Endodermal cell (in vitro differentiated cells): Measurements from ENCODE around the gene CASK. TPM values are rescaled to one million over a fixed set of nuclear protein-coding genes. Genes with fewer than 3 reads are reported as not detected.

Source experiments
- DNase-seq: peaks from one replicate; pipeline ENCODE4 v3.0.0-alpha.2; 2017
- H3K27ac ChIP-seq: 2 replicates; pipeline ENCODE4 v1.5.1; 2013; ENCODE audit warnings: mild to moderate bottlenecking, low read depth, low read length, moderate library complexity
- H3K27me3 ChIP-seq: 2 replicates; pipeline ENCODE4 v1.6.1; 2013; ENCODE audit warnings: mild to moderate bottlenecking, low read length, moderate library complexity; ENCODE audit not compliant: insufficient read depth, control insufficient read depth, poor library complexity, severe bottlenecking
- H3K36me3 ChIP-seq: 2 replicates; pipeline ENCODE4 v1.7.0; 2013; ENCODE audit warnings: mild to moderate bottlenecking, low read length, moderate library complexity; ENCODE audit not compliant: control insufficient read depth, insufficient read depth
- H3K4me1 ChIP-seq: one replicate; pipeline ENCODE4 v1.7.0; 2013; ENCODE audit warnings: low read length; ENCODE audit not compliant: control insufficient read depth, insufficient read depth
- H3K4me3 ChIP-seq: 2 replicates; pipeline ENCODE4 v1.5.1; 2013; ENCODE audit warnings: mild to moderate bottlenecking, low read length, moderate library complexity
- H3K9ac ChIP-seq: 2 replicates; pipeline ENCODE4 v1.6.1; 2013; ENCODE audit warnings: mild to moderate bottlenecking, low read length, moderate library complexity; ENCODE audit not compliant: poor library complexity, severe bottlenecking; ENCODE audit errors: extremely low read depth
- H3K9me3 ChIP-seq: 2 replicates; pipeline ENCODE4 v1.6.1; 2013; ENCODE audit warnings: mild to moderate bottlenecking, low read length, moderate library complexity; ENCODE audit not compliant: control insufficient read depth
- H3K27ac Mint-ChIP-seq: 2 replicates; pipeline ENCODE4 v1.8.0; 2020; ENCODE audit warnings: mixed read lengths
- H3K27me3 Mint-ChIP-seq: 2 replicates; pipeline ENCODE4 v1.8.0; 2021; ENCODE audit warnings: mild to moderate bottlenecking, mixed read lengths; ENCODE audit not compliant: insufficient read depth
- H3K36me3 Mint-ChIP-seq: 2 replicates; pipeline ENCODE4 v1.8.0; 2020; ENCODE audit warnings: low read depth, mixed read lengths
- H3K4me1 Mint-ChIP-seq: 2 replicates; pipeline ENCODE4 v1.8.0; 2020; ENCODE audit warnings: mixed read lengths
- H3K4me3 Mint-ChIP-seq: 2 replicates; pipeline ENCODE4 v1.8.0; 2020; ENCODE audit warnings: mild to moderate bottlenecking, moderate library complexity, mixed read lengths
- H3K9me3 Mint-ChIP-seq: 2 replicates; pipeline ENCODE4 v1.8.0; 2020; ENCODE audit warnings: mild to moderate bottlenecking, mixed read lengths
- CTCF ChIP-seq: fragments of 200-600 bp; sonication (generic); conservative IDR thresholded peaks from 2 replicates; pipeline ENCODE4 v1.5.0; 2021; ENCODE audit warnings: antibody characterized with exemption, mild to moderate bottlenecking
- WGBS, 2 experiments: methylation state at CpG; one replicate each; pipeline versions ENCODE4 v1.1.5 to v1.1.7; 2013; ENCODE audit warnings: missing lambda C conversion rate in 2 of 2, mixed read lengths in 1 of 2; ENCODE audit not compliant: insufficient coverage in 1 of 2, insufficient read length in 1 of 2; 5-methylcytosine and 5-hydroxymethylcytosine counted together
- total RNA-seq, 2 donors: library from RNA; stranded (reverse); fragmentation: NEBNext Ultra II Directional in 1 of 2; extraction: Animal tissue kit (Norgen Biotek cat#: 25700) in 1 of 2; gene quantifications; 2 replicates in 1 of 2; 3 replicates in 1 of 2; pipeline ENCODE4 v1.2.1, GENCODE V29; 2021

The CASK gene
- total RNA-seq, 2 donors from 2014 or later: 79.1 to 87.1 TPM

DNA sequence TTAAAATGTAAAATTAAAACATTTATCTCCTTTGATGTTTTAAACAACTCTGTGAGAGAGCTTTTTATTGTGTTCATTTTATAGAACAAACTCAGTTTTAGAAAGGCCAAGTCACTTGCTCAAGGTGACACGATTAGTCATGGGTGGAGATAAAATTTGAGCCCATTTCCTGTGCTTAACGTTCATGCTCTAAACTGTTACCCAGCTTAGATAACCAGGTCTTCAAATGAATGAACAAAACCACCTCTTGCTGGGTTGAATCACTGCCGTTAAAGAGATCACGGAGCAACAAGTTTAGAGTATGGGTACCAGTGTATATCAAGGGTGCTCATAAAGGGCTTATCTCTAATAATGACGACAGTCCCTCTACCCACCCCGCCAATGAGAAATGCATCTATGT, 10.2 kb upstream of the CASK start:
- 40 to 82% methylated on average over 1 to 4 of the region's 6 CpGs for WGBS, 2 experiments
- peaks cover 5% of the 10 kb centered on the region for H3K27me3 Mint-ChIP-seq
- TF ChIP-seq CTCF: no peak

GRCh38 chrX:41932885-41933284, 9.5 kb upstream of the CASK start:
- Mint-ChIP-seq H3K27me3 (peaks cover 2% of the 10 kb centered on the region), H3K4me3 (no peak overlapping the region)
- 95% methylated on average over 4 of the region's 5 CpGs; no CpG with 5 or more reads in 1 of the 2 experiments for WGBS, 2 experiments

More for the DNA sequence above, 10.2 kb upstream of the CASK start:
- H3K4me3 ChIP-seq: no peak overlapping the region
- no peak overlapping the region for H3K27ac ChIP-seq
- Mint-ChIP-seq H3K4me3 (no peak overlapping the region), H3K4me1 (no peaks in the 10 kb centered on the region), H3K27ac (no peak overlapping the region), H3K9me3 (peaks cover 46% of the 10 kb centered on the region), H3K36me3 (no peaks in the 10 kb centered on the region)
- H3K4me1 ChIP-seq: no peaks in the 10 kb centered on the region
- no peaks in the 10 kb centered on the region for H3K27me3 ChIP-seq
- DNase-seq: no peak
- H3K9me3 ChIP-seq: no peaks in the 10 kb centered on the region
- no peak overlapping the region for H3K9ac ChIP-seq
- no peaks in the 10 kb centered on the region for H3K36me3 ChIP-seq

GRCh38 chrX:41931591-41931990, 8.2 kb upstream of the CASK start:
- H3K36me3 ChIP-seq: no peaks in the 10 kb centered on the region
- H3K4me3 ChIP-seq: no peak overlapping the region
- H3K36me3 Mint-ChIP-seq: no peaks in the 10 kb centered on the region
- H3K4me1 ChIP-seq: no peaks in the 10 kb centered on the region
- H3K9ac ChIP-seq: no peak overlapping the region
- H3K4me3 Mint-ChIP-seq: no peak overlapping the region
- no peaks in the 10 kb centered on the region for H3K27me3 ChIP-seq
- no peak for TF ChIP-seq CTCF
- no peak overlapping the region for H3K27ac ChIP-seq
- no peak for DNase-seq
- H3K9me3 ChIP-seq: no peaks in the 10 kb centered on the region
- peaks cover 9% of the 10 kb centered on the region for H3K4me1 Mint-ChIP-seq
- no peak overlapping the region for H3K27ac Mint-ChIP-seq
- peaks cover 45% of the 10 kb centered on the region for H3K9me3 Mint-ChIP-seq
- peaks cover 3% of the 10 kb centered on the region for H3K27me3 Mint-ChIP-seq

More at GRCh38 chrX:41932885-41933284, 9.5 kb upstream of the CASK start:
- no peak overlapping the region for H3K9ac ChIP-seq
- Mint-ChIP-seq H3K9me3 (peaks cover 46% of the 10 kb centered on the region), H3K36me3 (no peaks in the 10 kb centered on the region), H3K4me1 (peaks cover 7% of the 10 kb centered on the region), H3K27ac (no peak overlapping the region)
- TF ChIP-seq CTCF: no peak
- no peak for DNase-seq
- no peaks in the 10 kb centered on the region for H3K36me3 ChIP-seq
- no peak overlapping the region for H3K4me3 ChIP-seq
- no peaks in the 10 kb centered on the region for H3K9me3 ChIP-seq
- H3K27me3 ChIP-seq: no peaks in the 10 kb centered on the region
- H3K4me1 ChIP-seq: no peaks in the 10 kb centered on the region
- no peak overlapping the region for H3K27ac ChIP-seq
